A204.1 (cell line): ENCODE results near the gene THBD.

Source experiments
- FAIRE-seq: peaks from 2 replicates; lab custom pipeline; 2012; peaks lifted over from hg19 to GRCh38; lab: Jason Lieb, UNC

The THBD gene

GRCh38 chr20:23007886-23008655, 41.4 kb downstream of the THBD start:
- no peak for FAIRE-seq

GRCh38 chr20:23007462-23007861, 42.0 kb downstream of the THBD start:
- no peak for FAIRE-seq

- FAIRE-seq, result no peak
Observed at GRCh38 chr20:23005776-23006175, 43.7 kb downstream of the THBD start.

- no peak for FAIRE-seq
Observed at GRCh38 chr20:23003881-23004460, 45.5 kb downstream of the THBD start.

- FAIRE-seq, result no peak
Observed at GRCh38 chr20:23003077-23003635, 46.3 kb downstream of the THBD start.

- FAIRE-seq, result no peak
Observed at GRCh38 chr20:23002276-23002675, 47.2 kb downstream of the THBD start.

- FAIRE-seq, result no peak
Observed at GRCh38 chr20:23000232-23000947, 49.1 kb downstream of the THBD start.

- no peak for FAIRE-seq
Observed at GRCh38 chr20:22999756-23000155, 49.7 kb downstream of the THBD start.

GRCh38 chr20:22998476-22998875, 51.0 kb downstream of the THBD start:
- no peak for FAIRE-seq

- no peak for FAIRE-seq
Observed at GRCh38 chr20:22995923-22996322, 53.5 kb downstream of the THBD start.
